NCI-H128 (cell line): ENCODE data around the gene MDC1.
"Not testable (repeated sequence)": the region's sequence is repeated elsewhere in the genome, so short reads cannot be mapped to it uniquely, and the experiment has no call there.

ENCODE experiments used
- DNase-seq: peaks from one replicate; lab custom pipeline; 2025; ENCODE audit not compliant: unreplicated experiment; lab: John Stamatoyannopoulos, UW

Gene MDC1

DNA sequence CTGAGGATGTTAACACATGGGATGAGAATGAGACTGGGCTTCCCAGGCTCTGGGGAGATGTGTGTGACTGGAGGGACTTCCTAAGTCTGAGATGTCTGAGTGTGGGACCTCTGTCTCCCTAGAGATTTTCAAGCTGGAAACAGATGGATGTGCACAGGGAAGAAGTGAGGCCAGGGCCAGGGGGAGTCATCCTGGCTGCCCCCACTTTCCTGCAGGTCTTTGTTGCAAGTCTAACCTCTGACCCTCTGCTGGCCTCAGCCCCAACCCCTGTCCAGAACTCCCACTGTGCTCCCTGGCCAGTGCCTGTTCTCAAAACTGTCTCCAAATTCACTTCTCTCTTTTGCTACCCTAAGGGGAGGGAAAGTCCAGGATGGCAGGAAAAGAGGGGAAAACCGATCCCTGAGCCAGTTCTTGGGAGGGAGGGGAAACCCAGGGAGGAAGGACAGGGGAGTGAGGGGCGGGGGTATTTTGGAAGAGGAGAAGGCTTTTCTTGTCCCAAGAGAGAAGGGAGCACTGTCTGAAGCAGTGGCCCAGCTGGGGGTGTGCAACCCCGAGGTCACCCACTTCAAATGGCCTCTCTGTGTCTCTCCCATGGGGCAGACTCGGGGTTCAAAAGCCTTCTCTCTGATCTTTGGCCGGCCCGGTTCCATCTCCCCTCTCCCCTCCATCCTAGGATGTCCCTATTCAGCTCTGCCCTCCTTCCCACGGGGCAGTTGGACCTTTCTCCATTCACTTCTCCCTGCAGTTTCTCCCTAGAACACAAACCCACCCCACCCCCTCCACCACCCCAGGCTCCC, 33.7 kb downstream of the MDC1 start:
- DNase-seq = no peak

GRCh38 chr6:30682143-30683117, 34.7 kb downstream of the MDC1 start:
- DNase-seq = no peak

- DNase-seq = no peak
Measured at GRCh38 chr6:30681766-30682142, 35.3 kb downstream of the MDC1 start.

DNA sequence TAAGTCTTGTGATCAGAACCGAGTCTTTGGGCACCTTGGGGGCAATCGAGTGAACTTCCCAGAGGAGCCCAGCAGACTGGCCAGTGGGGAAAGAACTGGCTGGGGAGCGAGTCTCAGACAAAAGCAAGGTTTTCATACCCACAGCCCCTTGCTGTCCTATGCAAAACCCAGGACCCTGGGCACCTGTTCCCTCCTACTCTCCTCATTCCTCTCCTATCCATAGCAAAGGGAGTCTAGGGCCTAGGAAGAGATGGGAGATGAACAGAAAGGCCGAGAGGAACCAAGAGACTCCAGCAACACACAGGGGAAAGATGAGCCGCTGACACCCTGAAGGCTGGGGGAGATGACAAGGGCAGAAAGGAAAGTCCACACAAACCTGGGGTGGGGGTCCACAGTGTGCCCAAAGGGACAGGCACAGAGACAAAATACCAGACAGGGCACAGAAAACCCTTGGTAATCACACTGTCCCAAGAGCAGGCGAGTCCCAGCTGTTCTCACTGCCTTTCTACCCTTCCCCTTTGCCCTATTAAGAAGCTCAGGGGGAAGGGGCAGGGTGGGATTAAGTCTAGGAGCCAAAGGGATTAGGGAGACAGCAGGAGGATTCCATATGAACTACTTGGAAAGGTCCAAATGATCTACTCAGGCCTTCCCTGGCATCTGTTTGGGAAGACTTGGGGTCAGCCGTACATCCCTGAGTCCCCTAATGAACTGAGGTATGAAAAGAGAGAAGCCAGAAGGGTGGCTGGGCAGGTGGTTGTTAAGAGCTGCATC, 37.1 kb downstream of the MDC1 start:
- DNase-seq = no peak

DNA sequence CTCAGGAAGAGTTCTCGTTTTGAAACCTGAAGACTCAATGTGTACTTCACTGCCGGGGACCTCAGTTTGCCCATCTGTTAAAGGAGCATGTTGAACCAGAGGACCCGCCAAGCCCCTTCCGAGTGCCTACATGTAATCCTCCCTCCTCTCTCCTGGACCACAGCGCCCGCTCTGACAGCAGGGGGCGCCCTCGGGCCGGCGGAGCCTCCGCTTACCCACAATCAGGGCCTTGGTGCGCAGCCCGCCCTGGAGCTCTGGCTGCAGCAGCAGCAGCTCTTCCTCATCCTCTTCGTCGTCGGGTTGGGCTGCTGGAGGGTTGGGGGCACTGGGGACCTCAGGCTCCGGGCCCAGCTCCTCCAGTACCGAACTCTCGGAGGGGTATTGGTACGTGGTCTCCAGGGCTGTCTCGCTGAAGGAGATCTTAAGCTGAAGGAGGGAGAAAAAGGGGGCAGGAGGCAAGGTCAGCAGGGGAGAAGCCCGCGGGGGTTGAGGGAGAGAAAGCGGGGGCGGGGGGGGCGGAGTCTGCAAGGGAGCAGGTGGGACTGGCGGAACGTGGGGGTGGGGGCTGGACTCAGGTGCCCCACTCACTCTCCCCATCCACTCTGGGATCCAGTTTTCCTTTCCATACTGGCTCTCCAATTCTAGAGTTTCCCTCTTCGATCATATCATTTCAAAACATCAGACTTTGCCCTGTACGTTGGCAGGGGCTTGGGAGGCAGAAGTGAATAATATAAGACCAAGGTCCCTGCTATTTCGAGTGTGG, 37.9 kb downstream of the MDC1 start:
- peak; percentile 39 for DNase-seq

DNA sequence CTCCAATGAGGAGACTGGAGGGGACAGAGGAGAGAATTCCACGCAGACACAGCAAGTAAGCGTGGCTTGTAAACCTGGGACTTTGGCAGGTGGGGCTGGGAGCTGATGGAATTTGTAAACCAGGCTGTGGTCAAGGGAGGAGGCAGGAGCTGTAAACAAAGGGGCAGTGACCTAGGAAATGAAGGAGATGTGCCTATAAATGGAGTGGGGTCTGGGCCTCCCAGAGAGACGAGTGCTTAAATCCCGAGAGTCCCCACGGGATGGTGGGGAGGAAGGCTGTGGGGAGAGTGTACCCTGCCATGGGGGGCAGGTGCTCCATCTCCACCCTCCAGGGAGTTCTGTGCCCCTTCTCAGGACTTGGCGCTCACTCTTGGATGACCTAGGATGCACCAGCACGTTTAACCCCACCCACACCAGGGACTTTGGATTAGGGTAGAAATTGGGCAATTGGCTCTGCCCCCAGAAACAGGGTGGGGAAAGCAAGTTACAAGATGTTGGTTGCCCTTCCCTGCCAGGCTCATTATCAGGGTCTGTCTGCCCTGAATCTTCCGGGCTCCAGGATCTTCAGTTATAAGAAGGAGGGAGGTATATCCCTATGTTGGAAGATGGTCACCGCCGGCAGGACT, 40.3 kb downstream of the MDC1 start:
- DNase-seq = no peak

DNA sequence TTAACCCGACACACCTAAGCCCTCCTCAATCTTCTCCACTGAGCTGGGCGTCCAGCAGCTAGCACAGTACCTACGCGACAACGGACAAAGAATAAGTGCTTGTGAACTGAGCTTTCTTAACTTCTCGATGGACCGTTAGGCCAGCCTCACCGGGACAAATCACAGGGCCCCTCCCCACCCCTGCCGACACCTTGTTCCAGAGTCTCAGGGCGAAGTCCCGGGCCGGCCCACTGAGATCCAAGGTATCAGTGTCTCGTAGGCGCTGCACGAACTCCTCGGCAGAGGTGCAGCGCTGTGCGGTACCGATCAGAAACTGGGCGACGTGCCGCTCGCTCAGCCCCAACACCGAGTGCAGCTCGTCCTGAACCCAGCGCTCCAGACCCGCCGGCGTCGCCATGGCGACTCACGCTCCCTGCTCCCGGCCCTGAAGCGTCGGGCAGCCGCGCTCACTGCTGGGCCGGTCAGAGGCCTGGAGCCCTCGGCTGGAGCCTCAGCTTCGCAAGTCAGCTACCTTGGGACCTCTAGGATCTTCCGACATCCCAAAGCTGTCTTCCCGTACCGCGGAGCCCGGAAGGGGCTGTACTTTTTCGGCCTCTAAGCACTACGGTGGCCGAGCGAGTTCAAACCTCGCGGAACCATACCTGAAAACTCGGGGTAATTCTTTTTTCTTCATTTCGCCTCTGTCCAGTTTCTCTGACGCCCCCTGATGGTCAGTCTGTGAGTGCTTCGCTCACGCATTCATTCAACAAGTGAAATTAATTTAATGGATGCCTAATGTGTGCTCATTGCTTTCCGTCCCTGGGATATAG, 44.4 kb downstream of the MDC1 start, which contains the start of gene DHX16:
TSS of gene DHX16 (minus strand) at position 562 of the 809 bp plus-strand sequence. CDS start at position 397, 165 bp downstream.
- peak; percentile 75 for DNase-seq

DNA sequence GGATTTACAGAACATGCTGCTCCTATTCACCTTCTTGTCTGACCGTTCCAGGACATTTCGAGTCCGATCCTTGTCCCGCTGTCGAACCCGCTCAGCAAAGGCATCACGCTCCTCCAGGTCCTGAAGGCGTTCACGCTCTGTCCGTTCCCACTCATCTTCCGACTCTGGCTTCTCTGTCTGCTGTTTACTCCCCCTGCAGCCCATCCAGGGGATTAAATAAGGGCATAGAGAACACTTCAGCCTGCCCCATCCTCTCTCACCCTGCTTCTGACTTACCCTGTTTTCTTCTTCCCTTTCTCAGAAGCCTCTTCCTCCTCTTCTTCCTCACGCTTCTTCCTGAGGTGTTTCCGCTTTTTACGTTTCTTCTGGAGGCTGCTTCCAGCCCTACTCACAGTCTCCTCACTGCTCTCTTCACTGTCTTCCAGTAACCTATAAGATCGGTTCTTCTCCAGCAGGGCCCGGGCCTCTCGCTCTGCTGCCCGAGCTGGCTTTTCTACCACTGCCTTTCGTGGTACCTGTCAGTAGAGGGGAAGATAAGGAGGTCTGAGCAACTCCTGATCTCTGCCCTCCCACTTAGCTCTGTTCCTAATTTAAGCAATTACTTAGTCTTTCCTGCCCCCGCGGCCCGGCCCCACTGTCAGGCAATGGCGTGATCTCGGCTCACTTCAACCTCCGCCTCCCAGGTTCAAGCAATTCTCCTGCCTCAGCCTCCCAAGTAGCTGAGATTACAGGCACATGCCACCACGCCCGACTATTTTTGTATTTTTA, 46.1 kb downstream of the MDC1 start:
- no peak for DNase-seq

- DNase-seq = not testable (repeated sequence)
Measured at GRCh38 chr6:30666300-30666699, 50.8 kb downstream of the MDC1 start.

- no peak for DNase-seq
Measured at GRCh38 chr6:30664994-30665767, 51.9 kb downstream of the MDC1 start.

- DNase-seq = not testable (repeated sequence)
Measured at GRCh38 chr6:30657922-30658321, 59.2 kb downstream of the MDC1 start.

DNA sequence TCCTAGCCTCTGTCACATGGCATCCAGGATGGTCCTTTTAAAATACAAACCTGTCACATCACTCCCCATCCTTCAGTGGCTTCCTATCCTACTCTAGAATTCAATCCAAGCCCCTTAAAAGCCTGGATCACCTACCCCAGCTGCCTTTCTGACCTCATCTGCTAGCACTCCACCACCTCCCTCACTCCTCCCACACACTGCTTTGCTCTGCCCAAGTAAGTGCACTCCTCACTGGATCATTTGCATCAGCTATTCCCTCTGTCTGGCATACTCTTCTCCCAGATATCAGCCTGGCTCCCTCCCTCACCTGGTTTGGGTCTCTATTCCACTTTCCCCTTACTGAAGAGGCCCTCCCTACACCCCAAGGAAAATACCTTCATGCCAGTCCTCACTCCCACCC, 59.6 kb downstream of the MDC1 start:
- DNase-seq = no peak

DNA sequence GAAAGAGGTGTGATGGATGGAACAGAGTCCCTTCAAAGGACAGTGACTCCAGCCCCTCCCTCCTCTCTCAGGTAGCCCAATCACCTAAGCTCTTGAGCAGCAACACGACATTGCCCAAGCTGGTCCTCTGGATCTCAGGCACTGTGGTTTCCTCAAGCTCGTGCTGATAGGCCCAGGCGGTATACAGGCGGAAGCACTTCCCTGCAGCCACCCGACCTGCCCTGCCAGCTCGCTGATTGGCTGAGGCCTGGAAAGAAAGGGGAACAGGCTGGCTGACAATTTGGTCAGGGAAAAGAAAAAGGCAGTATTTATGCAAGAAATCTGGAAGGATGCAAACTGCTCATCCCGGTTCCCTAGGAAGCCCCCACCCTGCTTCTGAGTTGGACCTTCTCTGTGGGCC, 60.6 kb downstream of the MDC1 start:
- no peak for DNase-seq

DNA sequence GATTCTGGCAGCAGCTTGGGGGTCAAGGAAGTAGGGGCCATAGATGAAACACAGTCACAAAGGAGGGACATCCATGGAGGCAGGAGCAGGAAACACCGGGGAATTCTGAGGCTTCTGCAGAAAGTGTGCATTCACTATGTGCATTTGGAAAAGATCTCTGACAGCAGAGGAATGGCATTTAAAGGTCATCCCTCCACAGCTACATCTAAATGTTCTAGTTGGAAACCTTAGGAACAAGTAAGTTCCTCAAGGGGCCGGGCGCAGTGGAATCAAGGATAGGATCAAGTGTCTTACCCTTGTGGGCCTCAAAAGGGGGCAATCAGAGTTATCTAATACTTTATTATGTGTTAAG, 61.4 kb downstream of the MDC1 start:
- no peak for DNase-seq

DNA sequence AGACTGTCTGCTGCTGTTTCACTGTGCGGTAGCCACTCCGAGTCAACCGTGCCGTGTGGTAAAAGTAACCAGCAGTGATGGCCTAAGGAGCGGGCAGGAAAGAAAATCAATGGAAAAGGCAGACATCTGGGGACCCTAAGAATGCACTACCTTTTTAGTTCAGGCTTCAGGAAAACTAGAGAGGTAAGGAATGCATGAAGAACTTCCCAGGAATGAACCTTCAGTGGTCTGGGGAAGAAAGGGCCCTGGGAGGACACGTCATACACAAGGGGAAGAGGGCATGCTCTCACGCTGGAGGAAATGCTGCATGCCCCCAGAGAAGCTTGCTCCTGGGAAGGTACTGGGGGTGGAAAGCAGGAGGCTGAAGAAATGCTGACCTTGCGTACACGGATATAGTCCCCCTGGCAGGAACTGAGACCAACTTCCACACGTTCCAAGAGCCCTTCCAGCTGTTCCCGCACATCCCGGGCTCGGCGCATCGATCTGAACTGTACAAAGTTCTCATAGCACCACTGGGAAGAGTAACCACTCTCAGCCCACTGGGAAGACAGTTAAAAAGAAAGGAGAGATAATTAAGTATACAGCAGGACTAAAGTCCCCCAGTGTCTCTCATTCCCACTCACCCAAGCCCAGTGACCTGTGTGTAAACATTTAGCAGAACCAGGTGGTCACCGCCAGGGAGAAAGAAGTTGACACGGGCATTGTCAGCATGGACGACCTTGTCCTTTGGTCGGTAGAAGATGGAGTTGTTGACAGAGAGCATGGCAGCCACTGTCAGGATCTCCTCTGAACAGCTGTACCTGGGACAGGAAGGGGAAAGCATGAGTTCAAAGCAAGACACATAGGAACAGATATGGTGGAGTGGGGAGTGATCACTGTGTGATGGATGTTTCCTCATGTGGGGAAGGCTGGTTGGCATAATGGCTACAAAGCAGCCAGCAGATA, 62.0 kb downstream of the MDC1 start:
- DNase-seq = no peak

GRCh38 chr6:30651143-30651542, 65.9 kb downstream of the MDC1 start:
- no peak for DNase-seq
